Stomach (tissue), 4 donors: ENCODE results near the gene FXYD3.

Source experiments
- CTCF ChIP-seq, 7 experiments: fragments of 450-650 bp in 4 of 7; fragments of 200-600 bp in 3 of 7; sonication (generic) in 3 of 7; IDR thresholded peaks; one replicate each; pipeline ENCODE4 v1.5.1; 2016 to 2019; ENCODE audit warnings: antibody characterized with exemption in 7 of 7, control low read depth in 2 of 7, mild to moderate bottlenecking in 1 of 7
- EP300 ChIP-seq: sonication (generic); formaldehyde crosslinking; IDR thresholded peaks from one replicate; pipeline ENCODE4 v1.6.1; 2017; ENCODE audit warnings: antibody characterized with exemption
- POLR2AphosphoS5 ChIP-seq, 3 donors: sonication (generic); formaldehyde crosslinking; IDR thresholded peaks; one replicate each; pipeline ENCODE4 v1.6.1; 2016; ENCODE audit warnings: antibody characterized with exemption in 3 of 3

- TF ChIP-seq POLR2AphosphoS5 (IDR thresholded peaks at IDR 0.05) (no peak), EP300 (no peak), CTCF (IDR thresholded peaks at IDR 0.05) (no peak)
These were observed 26.1 kb upstream of the FXYD3 start for GRCh38 chr19:35089554-35089953.
